SK-N-SH treated with all-trans-retinoic acid at 6 μM for 48 hours (cell line): Measurements from ENCODE around the gene PMPCA.

ENCODE experiments used
- ATAC-seq: fragments of 200-7000 bp; cut with Tn5 transposase; 3 replicates; pipeline ENCODE4 v1.9.1; 2020; ENCODE audit warnings: mild to moderate bottlenecking, moderate library complexity
- ARNTL ChIP-seq: fragments of 450-650 bp; formaldehyde crosslinking; IDR thresholded peaks from 2 replicates; pipeline ENCODE4 v1.5.0; 2020; ENCODE audit warnings: low read depth, mild to moderate bottlenecking, moderate library complexity, borderline replicate concordance
- BACH2 ChIP-seq: fragments of 250-450 bp; sonication (Bioruptor Pico); IDR thresholded peaks from 2 replicates; pipeline ENCODE4 v1.9.0; 2021; ENCODE audit warnings: mild to moderate bottlenecking, borderline replicate concordance
- CSDC2 ChIP-seq: fragments of 250-450 bp; sonication (Bioruptor Pico); IDR thresholded peaks from 2 replicates; pipeline ENCODE4 v1.5.0; 2020; ENCODE audit warnings: mild to moderate bottlenecking, moderate library complexity
- ESRRG ChIP-seq: fragments of 250-450 bp; sonication (Bioruptor Pico); IDR thresholded peaks from 2 replicates; pipeline ENCODE4 v1.6.1; 2021; ENCODE audit warnings: mild to moderate bottlenecking
- ISL1 ChIP-seq: fragments of 250-450 bp; sonication (Bioruptor Pico); IDR thresholded peaks from 2 replicates; pipeline ENCODE4 v2.1.2; 2022; ENCODE audit warnings: mild to moderate bottlenecking, moderate library complexity
- OSR1 ChIP-seq: fragments of 250-450 bp; sonication (Bioruptor Pico); IDR thresholded peaks from 2 replicates; pipeline ENCODE4 v1.8.0; 2022; ENCODE audit warnings: moderate library complexity, mild to moderate bottlenecking, inconsistent platforms
- POU6F1 ChIP-seq: fragments of 250-450 bp; sonication (Bioruptor Pico); IDR thresholded peaks from 2 replicates; pipeline ENCODE4 v1.8.0; 2021; ENCODE audit warnings: low read depth, mild to moderate bottlenecking, moderate library complexity, borderline replicate concordance
- PPARA ChIP-seq: fragments of 250-450 bp; sonication (Bioruptor Pico); IDR thresholded peaks from 2 replicates; pipeline ENCODE4 v1.5.0; 2020; ENCODE audit warnings: mild to moderate bottlenecking, borderline replicate concordance
- TOX ChIP-seq: fragments of 250-450 bp; sonication (Bioruptor Pico); IDR thresholded peaks from 2 replicates; pipeline ENCODE4 v1.8.0; 2021; ENCODE audit warnings: mild to moderate bottlenecking, moderate library complexity, borderline replicate concordance
- TSHZ2 ChIP-seq: fragments of 250-450 bp; sonication (Bioruptor Pico); IDR thresholded peaks from 2 replicates; pipeline ENCODE4 v1.5.0; 2020; ENCODE audit warnings: mild to moderate bottlenecking, moderate library complexity
- ZC3H10 ChIP-seq: fragments of 250-450 bp; sonication (Bioruptor Pico); IDR thresholded peaks from 2 replicates; pipeline ENCODE4 v1.5.1; 2021; ENCODE audit warnings: mild to moderate bottlenecking, moderate library complexity
- ZFP3 ChIP-seq: fragments of 250-450 bp; sonication (Bioruptor Pico); IDR thresholded peaks from 2 replicates; pipeline ENCODE4 v1.5.0; 2020; ENCODE audit warnings: mild to moderate bottlenecking, moderate library complexity
- ZNF565 ChIP-seq: fragments of 450-650 bp; formaldehyde crosslinking; conservative IDR thresholded peaks from 2 replicates; pipeline ENCODE4 v1.5.0; 2020; ENCODE audit warnings: low read depth, mild to moderate bottlenecking, moderate library complexity
- ZNF8 ChIP-seq: fragments of 450-650 bp; formaldehyde crosslinking; IDR thresholded peaks from 2 replicates; pipeline ENCODE4 v1.5.0; 2020; ENCODE audit warnings: mild to moderate bottlenecking, moderate library complexity
- TF ChIP-seq, protein P1 (sequence below): fragments of 250-450 bp; sonication (Bioruptor Pico); IDR thresholded peaks from 2 replicates; pipeline ENCODE4 v1.5.1; 2021; ENCODE audit warnings: mild to moderate bottlenecking, moderate library complexity
- TF ChIP-seq, protein P2 (sequence below): fragments of 250-450 bp; sonication (Bioruptor Pico); IDR thresholded peaks from 2 replicates; pipeline ENCODE4 v1.5.1; 2020; ENCODE audit warnings: low read depth, mild to moderate bottlenecking, moderate library complexity

Gene PMPCA

GRCh38 chr9:136365775-136366222, 44.7 kb upstream of the PMPCA start:
- ATAC-seq, result no peak
- TF ChIP-seq ESRRG (CRISPR knock-in tag), result no peak

DNA sequence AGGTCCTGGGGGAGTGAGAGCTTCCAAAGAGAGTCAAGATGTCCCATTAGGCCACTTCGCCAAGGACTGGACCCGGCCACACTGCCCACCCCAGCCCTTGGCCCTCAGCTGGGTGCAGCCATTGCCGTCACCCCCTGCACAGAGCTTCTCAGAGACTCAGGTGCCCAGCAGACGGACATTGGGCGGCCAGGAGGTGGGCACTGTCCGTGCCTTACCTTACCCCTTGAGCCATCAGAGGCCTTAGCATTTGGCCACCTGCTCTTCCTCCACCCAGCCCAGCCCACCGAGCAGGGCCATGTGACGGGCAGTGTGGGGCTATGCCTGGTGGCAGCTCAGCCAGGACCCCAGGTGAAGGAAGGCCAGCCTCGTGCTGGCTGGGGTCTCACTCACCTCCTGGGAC, 43.6 kb upstream of the PMPCA start:
- no peak for ATAC-seq
- TF ChIP-seq ESRRG (CRISPR knock-in tag) (no peak), ZNF565 (CRISPR knock-in tag) (no peak), CSDC2 (no peak), ARNTL (no peak), PPARA (CRISPR knock-in tag) (no peak), ZFP3 (no peak), ZC3H10 (CRISPR knock-in tag) (no peak), POU6F1 (CRISPR knock-in tag) (no peak), TSHZ2 (CRISPR knock-in tag) (no peak), ZNF8 (CRISPR knock-in tag) (no peak), BACH2 (CRISPR knock-in tag) (no peak)
- TF ChIP-seq, protein P1, sequence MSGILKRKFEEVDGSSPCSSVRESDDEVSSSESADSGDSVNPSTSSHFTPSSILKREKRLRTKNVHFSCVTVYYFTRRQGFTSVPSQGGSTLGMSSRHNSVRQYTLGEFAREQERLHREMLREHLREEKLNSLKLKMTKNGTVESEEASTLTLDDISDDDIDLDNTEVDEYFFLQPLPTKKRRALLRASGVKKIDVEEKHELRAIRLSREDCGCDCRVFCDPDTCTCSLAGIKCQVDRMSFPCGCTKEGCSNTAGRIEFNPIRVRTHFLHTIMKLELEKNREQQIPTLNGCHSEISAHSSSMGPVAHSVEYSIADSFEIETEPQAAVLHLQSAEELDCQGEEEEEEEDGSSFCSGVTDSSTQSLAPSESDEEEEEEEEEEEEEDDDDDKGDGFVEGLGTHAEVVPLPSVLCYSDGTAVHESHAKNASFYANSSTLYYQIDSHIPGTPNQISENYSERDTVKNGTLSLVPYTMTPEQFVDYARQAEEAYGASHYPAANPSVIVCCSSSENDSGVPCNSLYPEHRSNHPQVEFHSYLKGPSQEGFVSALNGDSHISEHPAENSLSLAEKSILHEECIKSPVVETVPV (CRISPR knock-in tag), result no peak

GRCh38 chr9:136367296-136368145, 42.9 kb upstream of the PMPCA start:
- TF ChIP-seq TOX (CRISPR knock-in tag) (no peak), TSHZ2 (CRISPR knock-in tag) (no peak), PPARA (CRISPR knock-in tag) (no peak), POU6F1 (CRISPR knock-in tag) (no peak), ISL1 (CRISPR knock-in tag) (no peak), OSR1 (CRISPR knock-in tag) (no peak)
- TF ChIP-seq, protein P2, sequence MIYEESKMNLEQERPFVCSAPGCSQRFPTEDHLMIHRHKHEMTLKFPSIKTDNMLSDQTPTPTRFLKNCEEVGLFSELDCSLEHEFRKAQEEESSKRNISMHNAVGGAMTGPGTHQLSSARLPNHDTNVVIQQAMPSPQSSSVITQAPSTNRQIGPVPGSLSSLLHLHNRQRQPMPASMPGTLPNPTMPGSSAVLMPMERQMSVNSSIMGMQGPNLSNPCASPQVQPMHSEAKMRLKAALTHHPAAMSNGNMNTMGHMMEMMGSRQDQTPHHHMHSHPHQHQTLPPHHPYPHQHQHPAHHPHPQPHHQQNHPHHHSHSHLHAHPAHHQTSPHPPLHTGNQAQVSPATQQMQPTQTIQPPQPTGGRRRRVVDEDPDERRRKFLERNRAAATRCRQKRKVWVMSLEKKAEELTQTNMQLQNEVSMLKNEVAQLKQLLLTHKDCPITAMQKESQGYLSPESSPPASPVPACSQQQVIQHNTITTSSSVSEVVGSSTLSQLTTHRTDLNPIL, result no peak
- TF ChIP-seq, all 23 proteins: peak for 0

More at GRCh38 chr9:136367296-136368145, 42.9 kb upstream of the PMPCA start:
- ATAC-seq, result no peak
